Left colon (tissue), 2 donors: ENCODE measurements around the gene ARAP3. TPM values are rescaled to one million over a fixed set of nuclear protein-coding genes. Genes with fewer than 3 reads are reported as not detected.

ENCODE experiments used
- ATAC-seq: fragments of 200-7000 bp; cut with Tn5 transposase; one replicate; pipeline ENCODE4 v1.9.1; 2020; ENCODE audit warnings: mild to moderate bottlenecking, moderate library complexity
- DNase-seq, 2 donors: peaks; one replicate each; pipeline ENCODE4 v3.0.0-alpha.2; 2020
- intact Hi-C, 2 donors: fragments of 100-400 bp; cut with DNase I in 1 of 2; cut with micrococcal nuclease in 1 of 2; formaldehyde crosslinking; loops; one replicate each; pipeline versions ENCODE4 v1.11.2 to v1.14.0; 2022; cut with DNase I, micrococcal nuclease
- total RNA-seq, 2 donors: library from RNA; stranded (reverse); fragmentation: NEBNext Ultra II Directional; extraction: Animal tissue kit (Norgen Biotek cat#: 25700); gene quantifications; one replicate each; pipeline ENCODE4 v1.2.1, GENCODE V29; 2021
- donor health status: DM: no; HTN: no; CAD: no.
- donor health status: DM: yes; HTN: yes; CAD: no.

ARAP3 gene
- total RNA-seq, 2 donors from 2014 or later, result 5.3 to 7.1 TPM

GRCh38 chr5:141675672-141676071, 6.4 kb downstream of the ARAP3 start:
- intact Hi-C loops, result no loop called here
- ATAC-seq (no peak), DNase-seq (no peak)

GRCh38 chr5:141674747-141675146, 7.3 kb downstream of the ARAP3 start:
- no peak for ATAC-seq
- DNase-seq, result no peak
- intact Hi-C loops, result no loop called here

- intact Hi-C loops, result no loop called here
- no peak for DNase-seq
- no peak for ATAC-seq
These were observed 8.9 kb downstream of the ARAP3 start for GRCh38 chr5:141672841-141673813.

GRCh38 chr5:141672071-141672840, 9.8 kb downstream of the ARAP3 start:
- DNase-seq (no peak), ATAC-seq (no peak)
- intact Hi-C loops, result no loop called here

GRCh38 chr5:141669520-141669919, 12.5 kb downstream of the ARAP3 start:
- intact Hi-C loops, result no loop called here
- DNase-seq (no peak), ATAC-seq (no peak)

- no peak for DNase-seq
- intact Hi-C loops, result no loop called here
- ATAC-seq, result no peak
These were observed 13.3 kb downstream of the ARAP3 start for GRCh38 chr5:141668601-141669265.

GRCh38 chr5:141665995-141666940, 15.8 kb downstream of the ARAP3 start:
- DNase-seq, result no peak
- no peak for ATAC-seq
- intact Hi-C loops, result no loop called here

GRCh38 chr5:141664733-141665461, 17.1 kb downstream of the ARAP3 start:
- intact Hi-C loops, result no loop called here
- peak; percentile 74 to 87 for DNase-seq
- peak; percentile 96 for ATAC-seq

- ATAC-seq (no peak), DNase-seq (no peak)
- intact Hi-C loops, result no loop called here
These were observed 18.5 kb downstream of the ARAP3 start for GRCh38 chr5:141663506-141663905.

- intact Hi-C loops, result no loop called here
- ATAC-seq (no peak), DNase-seq (no peak)
These were observed 20.0 kb downstream of the ARAP3 start for GRCh38 chr5:141662028-141662427.

- no peak for ATAC-seq
- no peak for DNase-seq
- intact Hi-C loops, result no loop called here
These were observed 24.0 kb downstream of the ARAP3 start for GRCh38 chr5:141657937-141658545.

- intact Hi-C loops, result no loop called here
- no peak for ATAC-seq
These were observed 24.6 kb downstream of the ARAP3 start for GRCh38 chr5:141657404-141657803.

GRCh38 chr5:141656396-141656795, 25.6 kb downstream of the ARAP3 start:
- DNase-seq, result no peak
- intact Hi-C loops, result no loop called here
- no peak for ATAC-seq

More at GRCh38 chr5:141657404-141657803, 24.6 kb downstream of the ARAP3 start:
- DNase-seq, result no peak

GRCh38 chr5:141655020-141655419, 27.0 kb downstream of the ARAP3 start:
- intact Hi-C loops, result no loop called here
- no peak for DNase-seq
- no peak for ATAC-seq

GRCh38 chr5:141654298-141654697, 27.7 kb downstream of the ARAP3 start:
- intact Hi-C loops, result no loop called here
- ATAC-seq, result no peak
- no peak for DNase-seq

- intact Hi-C loops, result no loop called here
- DNase-seq (peak in 1 of 2 donors; percentile 30), ATAC-seq (peak; percentile 12)
These were observed 30.3 kb downstream of the ARAP3 start for GRCh38 chr5:141651728-141652105.
